GM21529 (cell line): Measurements from ENCODE around the gene RPP38.
A peak's percentile ranks its signal among the peaks of the same experiment; 100 is the strongest.

ENCODE experiments used
- ATAC-seq: cut with Tn5 transposase; IDR thresholded peaks from one replicate; pipeline ENCODE4 v1.9.1; 2021; ENCODE audit not compliant: unreplicated experiment

Gene RPP38

GRCh38 chr10:15097011-15097812, at the start of gene RPP38:
Gene RPP38 (plus strand): TSS chr10:15097355. CDS start chr10:15103315, 5,960 bp downstream.
- ATAC-seq = peak; percentile 89

- ATAC-seq = no peak
Observed at GRCh38 chr10:15049533-15049932, 47.6 kb upstream of the RPP38 start.

- no peak for ATAC-seq
Observed at GRCh38 chr10:15052121-15052520, 45.0 kb upstream of the RPP38 start.

- no peak for ATAC-seq
Observed at GRCh38 chr10:15053061-15053460, 44.1 kb upstream of the RPP38 start.

GRCh38 chr10:15058689-15059088, 38.5 kb upstream of the RPP38 start:
- no peak for ATAC-seq

- no peak for ATAC-seq
Observed at GRCh38 chr10:15059914-15060313, 37.2 kb upstream of the RPP38 start.

GRCh38 chr10:15060638-15061037, 36.5 kb upstream of the RPP38 start:
- no peak for ATAC-seq

- ATAC-seq = no peak
Observed at GRCh38 chr10:15067154-15067553, 30.0 kb upstream of the RPP38 start.

- ATAC-seq = no peak
Observed at GRCh38 chr10:15068802-15069201, 28.4 kb upstream of the RPP38 start.

GRCh38 chr10:15069230-15069629, 27.9 kb upstream of the RPP38 start:
- ATAC-seq = no peak

- ATAC-seq = no peak
Observed at GRCh38 chr10:15072358-15072757, 24.8 kb upstream of the RPP38 start.

- ATAC-seq = no peak
Observed at GRCh38 chr10:15075421-15075820, 21.7 kb upstream of the RPP38 start.

GRCh38 chr10:15083674-15084501, 13.3 kb upstream of the RPP38 start:
- no peak for ATAC-seq

- no peak for ATAC-seq
Observed at GRCh38 chr10:15084502-15084922, 12.6 kb upstream of the RPP38 start.

GRCh38 chr10:15088428-15089261, 8.5 kb upstream of the RPP38 start, which contains the start of gene ACBD7:
Gene ACBD7 (minus strand): TSS chr10:15088776. CDS start chr10:15088728, 48 bp downstream.
- peak; percentile 99 for ATAC-seq

- ATAC-seq = no peak
Observed at GRCh38 chr10:15091418-15091817, 5.7 kb upstream of the RPP38 start.

- no peak for ATAC-seq
Observed at GRCh38 chr10:15092855-15093408, 4.2 kb upstream of the RPP38 start.

- peak; percentile 18 for ATAC-seq
Observed at GRCh38 chr10:15096661-15097010, 519 bp upstream of the RPP38 start.

- no peak for ATAC-seq
Observed at GRCh38 chr10:15099886-15100285, 2.7 kb downstream of the RPP38 start.

- ATAC-seq = no peak
Observed at GRCh38 chr10:15103513-15103912, 6.4 kb downstream of the RPP38 start.
